Mucosa of gallbladder (tissue), 1 donor: ENCODE results near the gene CTSF. TPM values are rescaled to one million over a fixed set of nuclear protein-coding genes. Genes with fewer than 3 reads are reported as not detected.
A peak's percentile ranks its signal among the peaks of the same experiment; 100 is the strongest.
"Not testable (repeated sequence)": the region's sequence is repeated elsewhere in the genome, so short reads cannot be mapped to it uniquely, and the experiment has no call there.

Source experiments
- DNase-seq: peaks from one replicate; pipeline ENCODE4 v3.0.0-alpha.2; 2020; ENCODE audit warnings: low spot score
- total RNA-seq: library from RNA; stranded (reverse); gene quantifications from one replicate; pipeline ENCODE4 v1.2.1, GENCODE V29; 2021
- donor health status: DM: no; HTN: no; CAD: no.

CTSF gene
- 87.4 TPM for total RNA-seq

- DNase-seq: peak; percentile 87
Measured at GRCh38 chr11:66568124-66568916, at the start of gene CTSF. Gene CTSF, minus strand, starts transcription at chr11:66568606. Its CDS starts 120 bp downstream, at chr11:66568486.

GRCh38 chr11:66617155-66617834 is 48.9 kb upstream of the CTSF start:
- no peak for DNase-seq

- DNase-seq: peak; percentile 99
Measured at GRCh38 chr11:66616379-66617154, 48.2 kb upstream of the CTSF start, which contains the start of gene RBM14. Gene RBM14, plus strand, starts transcription at chr11:66616630. Its CDS starts 91 bp downstream, at chr11:66616721.

GRCh38 chr11:66614073-66614472 is 45.7 kb upstream of the CTSF start:
- DNase-seq: no peak

GRCh38 chr11:66612458-66612857 is 44.1 kb upstream of the CTSF start:
- DNase-seq: no peak

GRCh38 chr11:66609721-66610617 is 41.6 kb upstream of the CTSF start:
- no peak for DNase-seq

GRCh38 chr11:66607126-66607834 is 38.9 kb upstream of the CTSF start:
- DNase-seq: peak; percentile 89

- not testable (repeated sequence) for DNase-seq
Measured at GRCh38 chr11:66606608-66607007, 38.2 kb upstream of the CTSF start.

- no peak for DNase-seq
Measured at GRCh38 chr11:66604155-66604554, 35.7 kb upstream of the CTSF start.

GRCh38 chr11:66603072-66603471 is 34.7 kb upstream of the CTSF start:
- DNase-seq: no peak

GRCh38 chr11:66600631-66601233 is 32.3 kb upstream of the CTSF start:
- DNase-seq: no peak

GRCh38 chr11:66600219-66600618 is 31.8 kb upstream of the CTSF start:
- no peak for DNase-seq

GRCh38 chr11:66598993-66599392 is 30.6 kb upstream of the CTSF start:
- DNase-seq: no peak

- peak; percentile 68 for DNase-seq
Measured at GRCh38 chr11:66595245-66595904, 27.0 kb upstream of the CTSF start.

- DNase-seq: no peak
Measured at GRCh38 chr11:66593650-66594049, 25.2 kb upstream of the CTSF start.

- no peak for DNase-seq
Measured at GRCh38 chr11:66593303-66593635, 24.9 kb upstream of the CTSF start.

- peak; percentile 99 for DNase-seq
Measured at GRCh38 chr11:66592457-66593302, 24.3 kb upstream of the CTSF start, which contains the start of the genes CCDC87 and CCS. Gene CCDC87, minus strand, starts transcription at chr11:66593063. Its CDS starts 48 bp downstream, at chr11:66593015. Gene CCS, plus strand, starts transcription at chr11:66593185. Its CDS starts 77 bp downstream, at chr11:66593262.

GRCh38 chr11:66591175-66591574 is 22.8 kb upstream of the CTSF start:
- DNase-seq: no peak
